GM12873 (cell line): ENCODE data around the gene ITGB3BP.

Source experiments
- CTCF ChIP-seq: IDR thresholded peaks from 2 replicates; pipeline ENCODE4 v1.5.1; 2012; ENCODE audit warnings: low read depth, mild to moderate bottlenecking, moderate library complexity, low read length, control low read depth; ENCODE audit not compliant: insufficient read depth; ENCODE audit errors: missing control alignments

The ITGB3BP gene

GRCh38 chr1:63548877-63549276 lies 25.9 kb upstream of the ITGB3BP start:
- TF ChIP-seq CTCF = no peak

GRCh38 chr1:63548303-63548702 lies 25.3 kb upstream of the ITGB3BP start:
- TF ChIP-seq CTCF = no peak

GRCh38 chr1:63547621-63548294 lies 24.7 kb upstream of the ITGB3BP start:
- TF ChIP-seq CTCF = no peak

- TF ChIP-seq CTCF = no peak
Measured at GRCh38 chr1:63545780-63546179, 22.8 kb upstream of the ITGB3BP start.

- peak; percentile 24 for TF ChIP-seq CTCF
Measured at GRCh38 chr1:63537940-63538339, 14.9 kb upstream of the ITGB3BP start.

- no peak for TF ChIP-seq CTCF
Measured at GRCh38 chr1:63537006-63537405, 14.0 kb upstream of the ITGB3BP start.

- no peak for TF ChIP-seq CTCF
Measured at GRCh38 chr1:63534406-63534805, 11.4 kb upstream of the ITGB3BP start.
